H1 (cell line): Measurements from ENCODE around the gene SZT2.

ENCODE experiments used
- NRF1 ChIP-seq: IDR thresholded peaks from 2 replicates; pipeline ENCODE4 v1.6.1; 2011; ENCODE audit warnings: mild to moderate bottlenecking, low read depth, low read length, improper control_type of control experiment
- RAD21 ChIP-seq, 2 experiments: IDR thresholded peaks in 1 of 2; conservative IDR thresholded peaks in 1 of 2; 2 replicates each; pipeline ENCODE4 v1.6.1; 2011; ENCODE audit warnings: low read depth in 2 of 2, low read length in 2 of 2, improper control_type of control experiment in 1 of 2, inconsistent platforms in 1 of 2, mild to moderate bottlenecking in 1 of 2, moderate library complexity in 1 of 2

- no peak for TF ChIP-seq NRF1
- no peak for TF ChIP-seq RAD21 (IDR thresholded peaks at IDR 0.05 in 1 of 2, conservative IDR thresholded peaks at IDR 0.05 in 1 of 2; ENCODE audit: low read depth in 2 of 2, low read length in 2 of 2)
These were observed 60.7 kb downstream of the SZT2 start for GRCh38 chr1:43450251-43450941.
